GM21786 (cell line): ENCODE results near the gene GPRC5B.

Experiments
- ATAC-seq: cut with Tn5 transposase; IDR thresholded peaks from one replicate; pipeline ENCODE4 v1.9.1; 2021; ENCODE audit not compliant: unreplicated experiment

GPRC5B gene

DNA sequence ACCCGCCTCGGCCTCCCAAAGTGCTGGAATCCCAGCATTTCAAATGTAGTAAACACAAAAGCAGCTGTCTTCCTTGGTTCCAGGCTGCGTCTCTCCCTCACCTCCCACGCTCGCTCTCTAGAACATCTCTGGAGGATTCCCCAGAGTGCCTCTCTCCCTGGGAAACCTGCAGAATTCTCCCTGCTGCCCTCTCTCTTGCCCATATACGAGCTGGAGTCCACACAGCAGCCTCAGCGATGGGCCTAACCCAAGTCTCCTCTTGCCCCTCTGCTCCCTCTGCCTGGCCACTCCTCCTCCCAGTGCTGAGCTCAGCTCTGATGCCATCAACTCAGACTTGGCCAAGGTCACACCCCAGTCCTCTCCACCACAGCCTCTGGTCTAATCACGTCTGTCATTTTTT lies 10.6 kb downstream of the GPRC5B start:
- ATAC-seq: no peak

DNA sequence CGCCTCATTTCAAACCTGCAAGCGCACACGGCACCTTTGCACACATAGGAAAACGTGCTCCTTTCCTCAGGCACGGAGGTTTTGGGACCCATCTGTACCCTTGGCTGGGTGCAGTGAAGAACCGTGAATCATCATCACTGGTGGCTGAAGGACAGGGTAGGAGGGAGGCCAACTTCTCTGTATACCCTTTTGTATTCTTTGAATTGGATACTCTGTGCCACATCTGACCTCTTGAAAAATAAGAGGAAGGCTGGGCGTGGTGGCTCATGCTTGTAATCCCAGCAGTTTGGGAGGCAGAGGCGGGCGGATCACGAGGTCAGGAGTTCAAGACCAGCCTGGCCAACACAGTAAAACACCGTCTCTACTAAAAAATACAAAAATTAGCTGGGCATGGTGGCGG lies 11.7 kb downstream of the GPRC5B start:
- no peak for ATAC-seq

DNA sequence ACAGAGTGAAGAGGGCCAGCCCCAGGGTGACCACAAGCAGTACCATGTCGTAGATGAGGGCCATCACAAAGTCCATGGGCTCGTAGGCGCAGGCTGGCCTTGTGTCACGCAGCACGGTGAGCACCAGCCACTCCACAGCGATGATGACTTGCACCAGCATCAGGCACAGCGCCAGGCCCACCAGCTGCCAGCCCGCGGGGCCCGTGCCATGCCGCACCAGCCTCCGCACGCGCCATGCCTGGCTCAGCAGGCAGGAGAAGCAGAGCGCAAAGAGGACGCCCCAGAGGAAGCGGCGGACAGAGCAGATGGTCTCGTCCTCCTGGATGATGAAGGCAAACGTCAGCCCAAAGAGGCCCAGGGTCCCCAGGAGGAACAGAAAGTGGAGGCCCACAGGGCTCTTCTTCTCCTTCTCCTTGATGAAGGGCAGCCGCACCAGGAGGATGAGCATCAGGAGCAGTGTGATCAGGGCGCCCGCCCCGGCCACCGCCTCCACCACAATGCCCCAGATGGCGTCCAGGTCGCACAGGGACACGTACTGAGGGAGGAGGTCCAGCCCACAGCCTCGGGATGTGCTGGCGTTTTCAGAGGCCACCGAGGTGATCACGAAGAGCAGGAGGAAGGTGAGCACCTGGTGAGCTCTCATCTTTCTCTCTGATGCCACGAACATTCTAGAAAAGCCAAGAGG lies 12.3 kb downstream of the GPRC5B start:
- ATAC-seq: no peak

DNA sequence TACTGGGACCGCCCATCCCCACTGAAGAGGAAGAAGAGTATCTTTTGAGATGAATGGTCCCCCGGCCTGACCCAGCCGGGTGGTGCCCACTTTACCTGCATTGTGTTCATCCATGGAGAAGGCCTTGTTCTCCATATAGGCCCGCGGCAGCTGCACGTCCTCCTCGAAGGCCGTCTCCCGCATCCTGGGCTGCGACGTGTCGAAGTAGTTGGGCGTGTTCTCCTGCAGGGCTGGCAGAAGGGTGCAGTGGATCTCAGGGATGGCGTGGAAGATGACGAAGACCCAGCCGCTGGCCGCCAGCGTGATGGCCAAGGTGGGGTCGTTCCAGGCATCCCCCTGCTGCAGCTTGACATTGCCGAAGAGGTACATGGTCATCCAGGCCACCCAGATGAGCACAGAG lies 12.9 kb downstream of the GPRC5B start:
- no peak for ATAC-seq

DNA sequence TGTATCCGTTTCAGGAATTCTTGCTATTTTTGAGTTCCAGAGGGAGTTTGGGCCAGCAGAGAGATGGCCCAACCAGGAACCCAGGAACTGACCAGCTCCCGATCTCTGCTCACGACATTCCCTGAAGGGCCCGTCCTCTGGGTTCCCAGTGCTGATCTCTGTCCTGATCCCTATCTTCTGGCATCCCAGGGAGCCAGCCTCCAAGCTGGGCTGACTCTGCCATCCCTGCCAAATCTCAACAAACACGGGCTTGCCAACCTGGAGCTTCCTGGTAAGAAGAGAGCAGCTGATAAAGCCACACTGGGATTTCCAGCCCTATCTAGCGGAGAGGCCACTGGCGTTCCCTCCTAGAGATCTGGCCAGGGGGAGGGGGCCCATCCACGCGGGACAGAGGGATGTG lies 16.2 kb downstream of the GPRC5B start:
- no peak for ATAC-seq

DNA sequence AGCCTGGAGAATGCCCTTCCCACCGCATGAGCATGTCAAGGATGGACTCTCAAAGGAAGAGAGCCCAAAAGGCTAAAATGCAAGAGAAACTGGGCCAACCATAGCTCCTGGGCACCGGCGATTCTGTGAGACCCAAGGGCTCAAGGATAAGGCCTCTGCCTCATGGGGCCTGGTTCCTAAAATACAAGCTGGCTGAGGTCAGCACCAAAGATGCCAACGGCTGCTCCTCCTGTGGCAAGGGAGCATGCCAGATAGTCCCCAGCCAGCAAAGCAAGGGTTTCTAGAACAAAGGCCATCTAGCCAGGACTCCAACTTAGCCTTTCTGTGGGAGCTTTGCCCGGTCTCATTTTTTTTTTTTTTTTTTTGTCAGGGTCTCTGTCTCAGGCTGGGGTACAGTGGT lies 20.1 kb downstream of the GPRC5B start:
- no peak for ATAC-seq

DNA sequence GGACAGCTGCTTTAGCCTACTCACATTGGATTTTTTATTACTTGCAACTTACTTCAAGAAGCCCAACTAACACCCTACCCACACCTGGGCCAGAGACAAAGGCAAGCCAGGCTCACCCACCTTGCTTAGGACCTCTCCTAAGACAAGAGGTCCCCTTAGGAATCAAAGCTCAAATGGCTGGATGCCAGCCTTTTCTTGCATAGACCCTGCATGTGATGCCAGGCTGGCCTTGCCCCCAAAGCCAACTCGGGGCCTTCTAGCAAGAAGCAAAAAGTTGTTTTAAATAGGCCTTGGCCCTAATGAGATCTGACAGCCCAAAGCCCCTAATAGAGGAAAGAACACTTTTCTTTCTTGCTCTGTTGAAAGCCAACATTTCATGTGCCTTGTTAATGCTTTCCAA lies 20.7 kb downstream of the GPRC5B start:
- no peak for ATAC-seq

DNA sequence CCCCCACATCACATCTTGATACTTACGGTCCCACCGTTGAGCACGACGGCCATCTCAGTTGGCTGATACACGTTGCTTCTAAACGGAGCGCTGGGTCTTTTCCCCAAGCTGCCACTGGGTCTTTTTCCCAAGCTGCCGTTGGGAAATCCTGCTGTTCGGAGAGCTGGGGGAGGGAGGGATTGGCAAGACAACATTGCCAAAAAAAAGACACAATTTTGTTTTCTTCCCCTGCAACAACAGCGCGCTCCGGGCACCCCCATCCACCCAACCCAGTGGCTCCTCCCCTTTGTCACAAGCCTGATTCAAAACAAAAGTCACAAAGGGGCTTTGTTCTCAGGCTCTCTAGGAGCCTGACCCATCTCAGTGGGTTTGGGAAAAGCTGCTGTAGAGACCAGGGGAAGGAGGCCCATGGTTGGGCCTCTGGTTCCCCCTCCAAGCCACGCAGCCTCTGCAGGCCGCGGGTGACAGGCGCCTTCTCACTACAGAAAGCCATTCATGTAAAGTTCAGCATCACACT lies 22.8 kb downstream of the GPRC5B start:
- no peak for ATAC-seq

DNA sequence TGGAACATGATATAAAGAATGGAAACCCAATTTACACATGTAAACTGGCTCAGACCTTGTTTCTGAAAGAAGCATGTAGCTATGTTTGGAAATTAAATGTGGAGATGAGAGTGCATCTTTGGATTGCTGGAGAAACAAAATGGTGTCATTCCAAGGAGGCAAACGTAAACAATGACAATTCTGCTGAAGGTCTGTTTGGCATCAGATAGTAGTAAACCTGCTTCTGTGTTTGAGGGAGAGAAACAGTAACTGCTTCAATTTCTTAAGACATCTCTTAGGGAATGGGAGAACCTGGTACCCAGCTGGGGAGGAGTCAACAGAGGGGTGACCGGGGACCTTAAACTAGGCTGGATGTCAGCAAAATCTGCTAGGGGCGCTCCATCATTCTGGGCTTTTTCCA lies 23.5 kb downstream of the GPRC5B start:
- no peak for ATAC-seq

DNA sequence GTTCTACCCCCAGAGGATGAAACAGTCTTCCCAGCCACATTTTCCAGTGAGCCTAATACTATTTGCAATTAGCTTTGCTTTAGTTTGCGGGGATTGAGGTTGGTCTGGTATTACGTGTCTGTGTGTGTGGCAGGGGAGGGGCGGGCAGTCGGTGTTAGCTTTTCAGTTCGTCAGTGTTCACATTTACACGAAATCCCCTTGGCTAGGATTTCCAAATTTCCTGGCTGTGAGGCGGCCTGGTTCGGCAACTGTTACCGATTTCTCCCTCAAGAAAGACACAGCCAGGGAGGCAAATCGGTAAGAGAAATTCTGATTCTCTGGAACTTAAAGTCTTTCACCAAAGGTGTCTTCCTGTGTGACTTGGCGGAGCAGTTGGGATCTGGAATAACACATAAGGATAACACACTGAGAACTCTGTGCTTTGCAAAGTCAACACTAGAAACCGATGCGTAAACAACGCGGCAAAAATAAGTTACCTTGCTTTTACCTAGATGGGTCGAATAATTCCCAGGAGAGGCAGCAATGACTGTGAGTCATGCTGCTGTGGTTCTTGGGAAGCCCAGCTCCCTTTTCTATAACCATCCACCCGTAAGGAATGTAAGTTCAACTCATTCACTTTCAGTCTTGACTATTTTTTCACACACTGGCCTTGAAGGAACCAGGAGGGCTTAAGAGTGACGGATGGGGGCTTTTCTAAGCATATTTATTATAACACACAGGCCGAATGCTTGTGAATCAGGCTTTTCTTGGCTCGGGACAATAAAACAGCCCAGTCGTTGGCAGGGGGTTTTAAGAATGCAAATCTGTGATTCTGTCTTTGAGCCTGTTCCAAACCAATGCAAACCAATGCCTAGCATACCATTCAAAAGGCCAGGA lies 24.2 kb downstream of the GPRC5B start:
- ATAC-seq: no peak

DNA sequence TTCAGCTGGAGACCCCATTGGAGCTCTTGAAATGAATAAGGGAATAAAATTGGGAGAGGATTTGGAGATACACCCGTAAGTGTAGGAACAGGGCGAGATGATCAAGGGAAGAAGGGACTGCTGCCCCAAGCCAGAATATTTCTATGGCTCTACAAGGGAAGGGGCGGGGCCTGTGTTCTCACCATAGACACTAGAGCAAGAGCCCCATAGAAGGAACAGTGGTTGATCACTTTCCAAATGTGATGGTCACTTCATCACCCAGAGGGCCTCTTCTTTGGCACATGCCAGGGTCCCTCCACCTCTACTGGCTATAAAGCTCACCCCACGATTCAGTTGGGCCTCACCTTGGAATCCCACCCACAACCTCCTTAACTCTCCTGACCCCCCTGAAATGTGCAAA lies 25.0 kb downstream of the GPRC5B start:
- no peak for ATAC-seq

DNA sequence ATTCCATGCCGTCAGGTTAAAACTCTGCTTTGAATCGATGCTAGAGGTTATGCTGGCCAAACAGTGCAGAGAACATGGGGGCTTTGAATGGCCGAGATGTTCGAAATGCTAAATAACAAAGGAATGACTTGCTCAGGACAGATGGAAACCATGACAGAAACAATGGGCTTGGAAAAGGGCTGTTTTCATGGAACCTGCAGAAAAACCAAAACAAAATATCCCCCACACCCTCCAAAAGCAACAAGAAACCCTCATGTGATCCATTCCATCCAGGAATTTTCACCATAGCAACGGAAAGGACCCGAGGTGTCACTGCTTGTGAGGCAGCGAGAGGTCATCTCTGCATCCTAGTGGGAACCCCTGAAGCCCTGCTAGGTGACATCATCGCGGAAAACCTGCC lies 25.5 kb downstream of the GPRC5B start:
- ATAC-seq: no peak

DNA sequence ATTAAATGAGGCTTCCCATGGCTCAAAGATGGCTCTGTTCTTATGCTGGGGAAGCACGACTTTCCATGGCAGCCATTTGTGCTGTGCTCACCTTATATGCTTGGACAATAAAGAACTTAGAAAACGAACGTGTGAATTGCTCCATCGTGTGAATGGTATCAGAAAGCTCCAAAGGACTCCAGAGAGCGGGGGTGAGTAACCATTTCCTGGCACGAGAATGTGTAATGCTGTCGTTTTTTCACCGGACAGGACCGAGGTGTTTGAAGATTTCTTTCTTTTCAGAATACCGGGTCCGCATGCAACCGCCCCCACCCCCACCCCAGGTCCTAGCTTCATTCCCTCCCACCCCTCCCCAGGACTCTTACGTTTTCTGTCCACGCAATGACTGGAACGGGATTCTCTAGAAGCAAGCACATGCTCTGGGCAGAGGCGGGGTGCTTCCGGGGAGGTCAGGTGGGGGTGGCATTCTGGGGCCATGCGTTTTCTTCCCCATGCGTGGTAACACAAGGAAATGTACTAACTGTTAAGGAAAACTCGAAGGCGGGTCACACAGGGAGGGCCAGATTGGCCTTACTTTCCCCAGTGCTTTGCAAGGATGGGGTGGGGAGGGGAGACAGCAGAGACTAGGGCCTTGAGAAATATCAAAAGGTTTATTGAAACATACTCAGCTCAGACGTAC lies 26.2 kb downstream of the GPRC5B start:
- no peak for ATAC-seq

DNA sequence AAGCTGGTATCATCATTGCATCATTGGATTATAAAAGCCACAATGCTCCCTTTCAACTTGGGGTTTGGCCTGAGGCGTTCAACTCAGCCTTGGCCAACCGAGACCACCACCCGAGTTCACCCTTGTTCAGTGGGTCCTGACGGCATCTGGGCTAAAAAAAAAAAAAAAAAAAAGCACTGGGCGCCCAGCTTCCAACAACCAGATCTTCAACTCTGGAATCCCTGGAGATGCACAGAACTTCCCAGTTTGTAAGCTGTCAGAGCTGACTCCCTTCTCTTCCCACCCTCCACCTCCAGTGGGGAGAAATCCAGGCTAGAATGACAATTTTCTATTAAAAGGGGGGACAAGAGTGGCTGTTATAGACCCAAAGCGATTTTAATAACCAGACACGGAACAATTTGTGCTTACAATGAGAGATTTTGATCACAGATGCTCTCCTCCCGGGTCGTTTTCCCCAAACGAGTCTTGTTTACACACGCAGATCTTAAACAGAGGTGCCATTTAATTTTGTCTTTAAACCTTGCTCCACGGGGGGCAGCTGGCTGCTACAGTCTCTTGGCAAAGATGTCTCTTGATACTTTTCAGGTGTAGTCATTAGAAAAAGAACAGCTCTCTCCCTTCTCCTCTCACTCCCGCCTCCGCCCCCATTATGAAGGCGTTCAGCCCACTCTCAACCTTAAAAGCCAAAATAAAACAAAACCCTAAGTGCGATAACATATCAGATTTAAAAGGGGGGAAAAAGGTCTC lies 26.9 kb downstream of the GPRC5B start:
- ATAC-seq: no peak

DNA sequence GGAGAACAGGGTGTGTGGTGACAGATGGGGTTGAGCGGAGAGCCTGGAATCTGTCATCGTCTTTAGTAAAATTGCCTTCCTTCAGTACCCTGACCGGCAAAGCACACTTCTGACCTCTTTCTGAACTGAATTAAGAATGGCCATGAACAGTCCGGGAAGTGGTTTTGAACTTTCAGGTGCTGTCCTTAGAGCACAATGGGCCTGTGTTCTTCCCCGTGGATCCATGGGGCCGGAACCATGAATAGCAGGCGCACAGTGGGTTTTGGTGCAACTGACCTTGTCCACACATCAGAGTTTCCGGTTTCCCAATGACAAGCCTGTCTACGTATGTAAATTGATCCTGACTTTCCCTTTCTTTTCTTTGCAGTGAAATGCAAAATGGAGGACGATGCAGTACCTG lies 28.5 kb downstream of the GPRC5B start:
- ATAC-seq: no peak

DNA sequence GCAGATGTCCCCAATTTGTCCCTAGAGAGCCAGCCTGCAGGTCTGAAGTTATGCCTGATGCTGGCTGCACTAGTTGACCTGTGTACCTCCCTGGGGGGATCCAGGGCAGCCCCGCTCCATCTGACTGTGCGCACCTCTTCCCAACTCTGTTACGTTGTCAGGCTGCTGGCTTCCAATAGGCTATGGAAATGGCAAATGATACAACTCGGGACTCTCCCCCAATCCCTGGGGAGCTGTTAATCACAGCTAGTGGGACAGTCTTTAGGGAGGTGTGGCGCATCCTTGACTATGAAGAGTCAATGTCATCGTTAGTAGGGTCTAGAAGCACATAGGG lies 30.1 kb downstream of the GPRC5B start:
- no peak for ATAC-seq

DNA sequence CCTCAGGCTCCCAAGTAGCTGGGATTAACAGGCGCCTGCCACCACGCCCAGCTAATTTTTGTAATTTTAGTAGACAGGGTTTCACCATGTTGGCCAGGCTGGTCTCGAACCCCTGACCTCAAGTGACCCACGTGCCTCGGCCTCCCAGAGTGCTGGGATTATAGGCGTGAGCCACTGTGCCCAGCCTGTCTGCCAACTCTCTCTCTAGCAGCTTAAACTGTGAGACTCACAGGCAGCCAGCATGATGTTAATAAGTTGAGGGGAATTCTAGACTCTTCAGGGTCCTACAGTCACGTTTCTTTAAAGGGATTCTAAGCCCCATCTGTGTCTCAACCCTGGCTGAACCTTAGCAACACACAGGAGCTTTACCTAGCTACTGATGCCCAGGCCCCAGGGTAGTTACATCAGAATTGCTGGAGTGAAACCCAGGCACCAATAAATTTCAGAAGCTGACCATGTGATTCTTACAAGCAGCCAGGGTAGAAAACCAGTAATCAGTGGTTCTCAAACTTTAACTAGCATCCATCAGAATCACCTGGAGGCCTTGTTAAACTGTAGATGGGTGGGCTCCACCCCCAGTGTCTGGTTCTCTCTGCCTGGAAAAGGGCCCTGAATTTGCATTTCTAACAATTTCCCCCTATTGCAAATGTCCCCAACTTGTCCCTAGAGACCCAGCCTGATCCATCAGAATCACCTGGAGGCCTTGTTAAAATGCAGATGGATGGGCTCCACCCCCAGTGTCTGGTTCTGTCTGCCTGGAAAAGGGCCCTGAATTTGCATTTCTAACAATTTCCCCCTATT lies 30.7 kb downstream of the GPRC5B start:
- ATAC-seq: no peak

DNA sequence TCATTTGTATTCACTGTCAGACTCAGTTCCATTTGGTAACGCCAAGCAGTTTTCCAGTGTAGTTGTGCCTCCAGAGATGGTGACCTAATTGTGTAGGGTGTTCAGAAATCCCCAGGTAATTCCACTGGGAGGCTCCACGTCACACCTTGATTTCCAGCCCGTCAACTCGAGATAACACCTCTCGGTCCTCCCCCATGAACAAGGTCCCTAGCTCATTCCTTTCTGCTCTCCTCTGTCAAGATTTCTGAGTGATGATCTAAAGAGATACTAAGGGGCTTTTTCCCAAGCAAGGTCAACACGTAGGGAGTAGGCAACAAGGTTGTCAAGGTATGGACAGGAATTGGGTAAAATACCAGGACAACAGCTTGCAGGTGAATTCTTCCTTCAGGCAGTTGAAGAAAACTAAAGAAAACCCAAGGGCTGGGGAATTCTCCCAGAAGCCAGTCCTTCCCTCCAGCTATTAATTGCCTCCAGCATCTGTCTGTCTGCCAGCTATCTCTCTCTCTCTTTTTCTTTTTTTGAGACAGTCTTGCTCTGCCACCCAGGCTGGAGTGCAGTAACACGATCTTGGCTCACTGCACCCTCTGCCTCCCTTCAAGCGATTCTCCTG lies 31.4 kb downstream of the GPRC5B start:
- no peak for ATAC-seq

DNA sequence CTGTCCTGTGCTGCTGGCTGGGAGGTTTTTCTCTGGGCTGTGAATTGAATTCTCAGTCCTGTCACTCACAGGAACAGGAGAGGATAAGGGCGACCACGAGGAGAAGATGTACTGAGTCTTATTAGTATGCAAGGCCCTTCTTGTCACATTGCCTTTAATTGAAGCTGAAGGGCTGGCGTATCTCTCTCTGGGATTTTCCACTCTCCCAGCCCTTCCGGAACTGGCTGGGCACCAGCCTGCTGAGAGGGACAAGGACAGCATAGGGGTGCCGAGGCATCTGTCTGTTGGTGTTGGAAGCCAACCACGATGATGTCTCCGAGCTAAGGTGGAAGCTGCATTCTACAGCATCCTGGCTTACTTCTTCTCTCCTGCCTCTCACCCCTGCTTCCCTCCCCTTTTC lies 33.2 kb downstream of the GPRC5B start:
- ATAC-seq: no peak
